ENCODE results near the gene SH3BP2.

The SH3BP2 gene

DNA sequence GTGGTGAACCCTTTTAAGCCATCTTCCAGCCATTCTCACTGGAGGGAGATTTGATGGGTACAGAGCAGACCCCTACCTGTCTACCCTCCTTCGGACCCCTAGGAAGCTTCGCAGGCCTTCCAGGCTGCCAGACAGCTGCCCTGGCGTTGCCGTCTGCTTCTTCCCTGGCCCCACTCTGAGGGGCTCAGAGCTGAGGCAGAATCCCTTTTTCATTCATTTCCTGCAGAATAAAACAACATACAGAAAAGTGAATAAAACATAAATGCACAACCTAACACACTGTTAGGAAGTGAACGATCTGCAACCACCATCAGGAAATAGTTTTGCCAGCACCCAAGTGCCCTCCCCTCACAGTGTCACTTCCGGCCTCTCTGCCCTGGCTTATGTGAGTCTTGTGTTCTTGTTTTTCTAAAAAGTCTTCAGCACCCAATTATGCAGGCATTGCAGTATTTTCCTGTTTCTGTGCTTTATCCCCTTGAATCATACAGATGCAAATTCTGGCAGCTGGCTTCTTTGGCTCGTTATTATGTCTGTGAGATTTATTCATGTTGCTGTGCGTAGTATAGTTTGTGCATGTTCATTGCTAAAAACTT is 45.1 kb downstream of the SH3BP2 start:
- DNase-seq (ENCODE audit: low read depth), result peak; percentile 47
- TF ChIP-seq, protein P1, sequence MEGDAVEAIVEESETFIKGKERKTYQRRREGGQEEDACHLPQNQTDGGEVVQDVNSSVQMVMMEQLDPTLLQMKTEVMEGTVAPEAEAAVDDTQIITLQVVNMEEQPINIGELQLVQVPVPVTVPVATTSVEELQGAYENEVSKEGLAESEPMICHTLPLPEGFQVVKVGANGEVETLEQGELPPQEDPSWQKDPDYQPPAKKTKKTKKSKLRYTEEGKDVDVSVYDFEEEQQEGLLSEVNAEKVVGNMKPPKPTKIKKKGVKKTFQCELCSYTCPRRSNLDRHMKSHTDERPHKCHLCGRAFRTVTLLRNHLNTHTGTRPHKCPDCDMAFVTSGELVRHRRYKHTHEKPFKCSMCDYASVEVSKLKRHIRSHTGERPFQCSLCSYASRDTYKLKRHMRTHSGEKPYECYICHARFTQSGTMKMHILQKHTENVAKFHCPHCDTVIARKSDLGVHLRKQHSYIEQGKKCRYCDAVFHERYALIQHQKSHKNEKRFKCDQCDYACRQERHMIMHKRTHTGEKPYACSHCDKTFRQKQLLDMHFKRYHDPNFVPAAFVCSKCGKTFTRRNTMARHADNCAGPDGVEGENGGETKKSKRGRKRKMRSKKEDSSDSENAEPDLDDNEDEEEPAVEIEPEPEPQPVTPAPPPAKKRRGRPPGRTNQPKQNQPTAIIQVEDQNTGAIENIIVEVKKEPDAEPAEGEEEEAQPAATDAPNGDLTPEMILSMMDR (IDR thresholded peaks at IDR 0.05; ENCODE audit: insufficient read depth, low read depth, low read length, missing control alignments), result no peak
- no peak overlapping the region for H3K4me3 ChIP-seq (ENCODE audit: low read depth, low read length)

DNA sequence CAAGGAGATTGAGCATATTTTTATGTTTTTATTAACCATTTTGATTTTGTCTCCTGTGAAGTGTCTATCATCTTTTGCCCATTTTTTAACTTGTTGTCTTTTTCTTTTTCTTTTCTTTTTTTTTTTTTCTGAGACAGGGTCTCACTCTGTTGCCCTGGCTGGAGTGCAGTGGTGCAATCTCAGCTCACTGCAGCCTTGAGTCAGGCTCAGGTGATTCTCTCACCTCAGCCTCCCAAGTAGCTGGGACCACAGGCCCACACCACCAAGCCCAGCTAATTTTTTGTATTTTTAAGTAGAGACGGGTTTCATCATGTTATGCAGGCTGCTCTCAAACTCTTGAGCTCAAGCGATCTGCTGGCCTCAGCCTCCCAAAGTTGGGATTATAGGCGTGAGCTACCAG is 46.2 kb downstream of the SH3BP2 start:
- H3K4me3 ChIP-seq (ENCODE audit: low read depth, low read length), result no peak overlapping the region
- DNase-seq (ENCODE audit: low read depth), result no peak
- TF ChIP-seq, protein P1 (IDR thresholded peaks at IDR 0.05; ENCODE audit: insufficient read depth, low read depth, low read length, missing control alignments), result no peak

DNA sequence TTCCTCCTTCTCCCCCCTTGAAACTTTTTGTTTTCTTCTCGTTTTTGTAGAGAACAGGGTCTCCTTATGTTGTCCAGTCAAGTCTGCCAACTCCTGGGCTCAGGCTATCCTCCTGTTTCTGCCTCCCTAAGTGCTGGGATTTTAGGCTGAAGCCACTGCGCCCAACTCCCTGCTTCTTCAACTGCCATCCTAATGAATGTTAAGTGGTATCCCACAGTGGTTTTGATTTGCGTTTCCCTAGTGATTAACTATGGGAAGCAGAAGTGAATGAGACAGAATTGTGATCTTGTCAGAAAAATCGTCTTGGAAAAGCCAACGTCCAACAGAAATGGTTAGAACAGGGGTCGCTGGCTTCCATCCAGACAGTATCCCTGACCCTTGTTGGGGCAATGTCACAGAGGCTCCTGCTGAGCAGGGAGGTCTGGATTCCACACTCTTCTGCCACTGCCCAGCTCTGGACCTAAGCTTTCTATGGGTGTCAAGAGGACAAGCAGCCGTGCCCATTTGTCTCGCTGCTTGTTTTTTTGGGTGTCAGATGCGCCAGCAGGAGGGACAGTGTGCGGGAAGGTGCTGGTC is 49.9 kb downstream of the SH3BP2 start:
- no peak for DNase-seq (ENCODE audit: low read depth)
- peak overlapping the region; percentile 70 for H3K4me3 ChIP-seq (ENCODE audit: low read depth, low read length)
- TF ChIP-seq, protein P1 (IDR thresholded peaks at IDR 0.05; ENCODE audit: insufficient read depth, low read depth, low read length, missing control alignments), result no peak

DNA sequence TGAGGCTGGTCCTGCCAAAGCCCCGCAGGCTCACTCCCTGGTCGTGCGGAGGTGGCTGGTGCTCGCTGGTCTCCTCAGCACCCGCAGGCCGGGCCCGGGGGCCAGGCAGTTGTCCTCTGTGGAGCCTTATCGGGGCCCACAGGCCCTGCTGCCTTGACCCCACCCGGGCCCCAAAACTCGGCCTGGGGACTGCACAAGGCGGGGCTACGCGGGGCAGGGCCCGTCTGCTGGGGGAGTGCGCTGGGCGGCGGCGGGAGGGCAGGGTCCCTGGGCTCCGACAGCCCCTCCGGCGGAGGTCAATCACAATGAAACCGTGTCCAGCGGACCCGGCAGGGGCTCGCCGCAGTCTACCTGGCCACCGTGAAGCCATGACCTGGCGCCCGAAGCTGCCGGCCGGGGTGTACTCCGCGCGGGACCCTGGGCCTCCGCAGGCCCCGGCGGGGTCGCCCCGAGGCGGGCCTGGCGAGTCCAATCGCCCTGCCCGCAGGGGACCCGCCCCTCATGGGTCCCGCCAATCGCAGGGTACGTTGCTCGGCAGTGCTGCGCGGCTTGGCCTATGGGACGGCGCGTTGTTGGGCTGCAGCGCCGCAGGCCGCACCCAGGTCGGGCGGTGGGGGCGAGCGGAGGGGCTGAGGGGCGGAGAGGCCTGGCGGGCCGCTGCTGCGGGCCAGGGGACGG is 50.5 kb downstream of the SH3BP2 start, which contains the start of gene ADD1:
TSS of gene ADD1 (plus strand) at position 582 of the 678 bp plus-strand sequence. CDS start 32,072 bp downstream, outside the sequence.
- H3K4me3 ChIP-seq (ENCODE audit: low read depth, low read length), result peak within 1 kb of the TSS; percentile 70
- TF ChIP-seq, protein P1 (IDR thresholded peaks at IDR 0.05; ENCODE audit: insufficient read depth, low read depth, low read length, missing control alignments), result no peak
- peak; percentile 95 for DNase-seq (ENCODE audit: low read depth)

DNA sequence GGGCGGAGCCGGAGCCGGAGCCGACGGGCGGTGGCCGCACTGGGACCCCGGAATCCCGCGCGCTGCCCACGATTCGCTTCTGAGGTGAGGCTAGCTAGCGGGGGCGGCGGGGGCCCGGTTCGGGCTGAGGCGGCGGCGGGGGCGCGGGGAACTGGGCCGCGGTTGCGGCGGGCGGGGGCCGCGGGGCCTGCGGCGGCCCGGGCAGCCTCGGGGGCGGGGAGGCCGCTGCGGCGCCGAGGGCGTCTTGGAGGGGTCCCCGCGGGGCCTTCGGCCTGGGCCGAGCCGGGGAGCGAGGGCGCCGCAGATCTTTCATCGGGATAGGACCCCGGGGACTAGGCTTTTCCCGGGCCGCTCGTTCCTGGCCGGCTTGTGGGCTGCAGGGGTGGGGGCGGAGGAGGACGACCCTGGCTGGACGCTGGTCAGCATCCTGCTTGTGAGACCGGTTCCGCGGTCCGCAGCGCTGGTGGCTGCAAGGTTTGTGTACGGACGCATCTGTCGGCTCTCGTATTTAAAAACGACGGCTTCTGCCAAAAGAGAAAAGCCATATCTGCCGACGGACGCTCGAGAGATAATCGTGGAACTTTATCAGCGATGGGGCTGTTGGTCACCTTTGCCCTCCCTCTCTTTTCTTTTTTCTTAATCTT is 51.2 kb downstream of the SH3BP2 start:
- TF ChIP-seq, protein P1 (IDR thresholded peaks at IDR 0.05; ENCODE audit: insufficient read depth, low read depth, low read length, missing control alignments), result no peak
- peak; percentile 53 for DNase-seq (ENCODE audit: low read depth)
- H3K4me3 ChIP-seq (ENCODE audit: low read depth, low read length), result peak overlapping the region; percentile 70

DNA sequence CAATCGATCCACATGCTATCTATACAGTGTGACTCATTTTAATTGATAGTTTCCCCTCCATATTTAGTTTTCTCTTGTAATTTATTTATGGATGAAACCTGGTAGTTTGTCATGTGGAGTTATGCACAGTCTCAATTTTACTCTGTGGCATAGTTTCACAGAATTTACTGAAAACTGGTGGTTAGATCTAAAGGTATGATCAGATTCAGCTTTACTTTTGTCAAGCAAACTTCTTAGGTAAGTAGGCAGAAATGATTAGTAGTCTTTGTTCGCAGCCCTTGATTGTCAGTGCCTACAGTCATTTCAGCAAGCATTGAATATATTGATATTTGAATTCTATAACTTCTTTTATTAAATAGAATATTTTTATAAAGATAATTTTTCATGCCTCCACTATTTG is 53.3 kb downstream of the SH3BP2 start:
- H3K4me3 ChIP-seq (ENCODE audit: low read depth, low read length), result peak overlapping the region; percentile 18; the same call in 1 of the 2 replicates
- TF ChIP-seq, protein P1 (IDR thresholded peaks at IDR 0.05; ENCODE audit: insufficient read depth, low read depth, low read length, missing control alignments), result no peak
- DNase-seq (ENCODE audit: low read depth), result no peak
